ENCODE results near the gene TIAM2.

DNA sequence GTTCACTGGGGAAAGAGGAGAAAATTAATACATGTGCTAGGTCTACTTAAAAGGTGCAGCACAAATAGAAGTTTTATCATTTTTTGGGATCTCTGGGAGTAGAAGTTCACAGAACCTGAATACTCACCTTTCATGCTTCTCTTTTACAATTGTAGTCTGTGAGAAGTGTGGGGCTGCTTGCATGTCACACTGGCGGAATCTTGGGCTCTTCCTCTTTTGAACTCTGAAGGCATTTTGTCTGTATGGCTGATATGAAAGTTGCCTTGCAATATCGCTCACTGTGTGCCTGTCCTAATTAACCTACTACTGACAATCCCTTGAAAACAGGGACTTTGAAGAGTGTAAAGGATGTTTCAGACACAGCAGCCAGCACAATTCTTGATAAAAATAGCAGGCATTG lies 202.8 kb downstream of the TIAM2 start:
- TF ChIP-seq REST (IDR thresholded peaks at IDR 0.05; ENCODE audit: unreplicated experiment) (no peak), CTCF (conservative IDR thresholded peaks at IDR 0.05; ENCODE audit: low read depth in 2 of 2) (no peak), EZH2phosphoT487 (IDR thresholded peaks at IDR 0.05; ENCODE audit: unreplicated experiment) (no peak), EZH2 (IDR thresholded peaks at IDR 0.05; ENCODE audit: low read depth, unreplicated experiment) (no peak), JUNB (IDR thresholded peaks at IDR 0.05; ENCODE audit: unreplicated experiment) (no peak), CREB1 (CRISPR knock-in tag; IDR thresholded peaks at IDR 0.05; ENCODE audit: low read depth) (no peak), POLR2AphosphoS5 (IDR thresholded peaks at IDR 0.05; ENCODE audit: low read depth) (no peak), STAT1 (IDR thresholded peaks at IDR 0.05; ENCODE audit: unreplicated experiment) (no peak), ETS1 (IDR thresholded peaks at IDR 0.05) (no peak), NANOG (IDR thresholded peaks at IDR 0.05; ENCODE audit: borderline replicate concordance) (no peak), ZNF331 (CRISPR knock-in tag; IDR thresholded peaks at IDR 0.05; ENCODE audit: low read depth) (no peak)
- TF ChIP-seq, protein P1, sequence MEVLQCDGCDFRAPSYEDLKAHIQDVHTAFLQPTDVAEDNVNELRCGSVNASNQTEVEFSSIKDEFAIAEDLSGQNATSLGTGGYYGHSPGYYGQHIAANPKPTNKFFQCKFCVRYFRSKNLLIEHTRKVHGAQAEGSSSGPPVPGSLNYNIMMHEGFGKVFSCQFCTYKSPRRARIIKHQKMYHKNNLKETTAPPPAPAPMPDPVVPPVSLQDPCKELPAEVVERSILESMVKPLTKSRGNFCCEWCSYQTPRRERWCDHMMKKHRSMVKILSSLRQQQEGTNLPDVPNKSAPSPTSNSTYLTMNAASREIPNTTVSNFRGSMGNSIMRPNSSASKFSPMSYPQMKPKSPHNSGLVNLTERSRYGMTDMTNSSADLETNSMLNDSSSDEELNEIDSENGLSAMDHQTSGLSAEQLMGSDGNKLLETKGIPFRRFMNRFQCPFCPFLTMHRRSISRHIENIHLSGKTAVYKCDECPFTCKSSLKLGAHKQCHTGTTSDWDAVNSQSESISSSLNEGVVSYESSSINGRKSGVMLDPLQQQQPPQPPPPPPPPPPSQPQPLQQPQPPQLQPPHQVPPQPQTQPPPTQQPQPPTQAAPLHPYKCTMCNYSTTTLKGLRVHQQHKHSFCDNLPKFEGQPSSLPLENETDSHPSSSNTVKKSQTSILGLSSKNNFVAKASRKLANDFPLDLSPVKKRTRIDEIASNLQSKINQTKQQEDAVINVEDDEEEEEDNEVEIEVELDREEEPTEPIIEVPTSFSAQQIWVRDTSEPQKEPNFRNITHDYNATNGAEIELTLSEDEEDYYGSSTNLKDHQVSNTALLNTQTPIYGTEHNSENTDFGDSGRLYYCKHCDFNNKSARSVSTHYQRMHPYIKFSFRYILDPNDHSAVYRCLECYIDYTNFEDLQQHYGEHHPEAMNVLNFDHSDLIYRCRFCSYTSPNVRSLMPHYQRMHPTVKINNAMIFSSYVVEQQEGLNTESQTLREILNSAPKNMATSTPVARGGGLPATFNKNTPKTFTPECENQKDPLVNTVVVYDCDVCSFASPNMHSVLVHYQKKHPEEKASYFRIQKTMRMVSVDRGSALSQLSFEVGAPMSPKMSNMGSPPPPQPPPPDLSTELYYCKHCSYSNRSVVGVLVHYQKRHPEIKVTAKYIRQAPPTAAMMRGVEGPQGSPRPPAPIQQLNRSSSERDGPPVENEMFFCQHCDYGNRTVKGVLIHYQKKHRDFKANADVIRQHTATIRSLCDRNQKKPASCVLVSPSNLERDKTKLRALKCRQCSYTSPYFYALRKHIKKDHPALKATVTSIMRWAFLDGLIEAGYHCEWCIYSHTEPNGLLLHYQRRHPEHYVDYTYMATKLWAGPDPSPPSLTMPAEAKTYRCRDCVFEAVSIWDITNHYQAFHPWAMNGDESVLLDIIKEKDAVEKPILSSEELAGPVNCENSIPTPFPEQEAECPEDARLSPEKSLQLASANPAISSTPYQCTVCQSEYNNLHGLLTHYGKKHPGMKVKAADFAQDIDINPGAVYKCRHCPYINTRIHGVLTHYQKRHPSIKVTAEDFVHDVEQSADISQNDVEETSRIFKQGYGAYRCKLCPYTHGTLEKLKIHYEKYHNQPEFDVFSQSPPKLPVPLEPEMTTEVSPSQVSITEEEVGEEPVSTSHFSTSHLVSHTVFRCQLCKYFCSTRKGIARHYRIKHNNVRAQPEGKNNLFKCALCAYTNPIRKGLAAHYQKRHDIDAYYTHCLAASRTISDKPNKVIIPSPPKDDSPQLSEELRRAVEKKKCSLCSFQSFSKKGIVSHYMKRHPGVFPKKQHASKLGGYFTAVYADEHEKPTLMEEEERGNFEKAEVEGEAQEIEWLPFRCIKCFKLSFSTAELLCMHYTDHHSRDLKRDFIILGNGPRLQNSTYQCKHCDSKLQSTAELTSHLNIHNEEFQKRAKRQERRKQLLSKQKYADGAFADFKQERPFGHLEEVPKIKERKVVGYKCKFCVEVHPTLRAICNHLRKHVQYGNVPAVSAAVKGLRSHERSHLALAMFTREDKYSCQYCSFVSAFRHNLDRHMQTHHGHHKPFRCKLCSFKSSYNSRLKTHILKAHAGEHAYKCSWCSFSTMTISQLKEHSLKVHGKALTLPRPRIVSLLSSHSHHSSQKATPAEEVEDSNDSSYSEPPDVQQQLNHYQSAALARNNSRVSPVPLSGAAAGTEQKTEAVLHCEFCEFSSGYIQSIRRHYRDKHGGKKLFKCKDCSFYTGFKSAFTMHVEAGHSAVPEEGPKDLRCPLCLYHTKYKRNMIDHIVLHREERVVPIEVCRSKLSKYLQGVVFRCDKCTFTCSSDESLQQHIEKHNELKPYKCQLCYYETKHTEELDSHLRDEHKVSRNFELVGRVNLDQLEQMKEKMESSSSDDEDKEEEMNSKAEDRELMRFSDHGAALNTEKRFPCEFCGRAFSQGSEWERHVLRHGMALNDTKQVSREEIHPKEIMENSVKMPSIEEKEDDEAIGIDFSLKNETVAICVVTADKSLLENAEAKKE (CRISPR knock-in tag; IDR thresholded peaks at IDR 0.05), result no peak
